GM19452 (cell line): Measurements from ENCODE around the gene CDC25A.

ENCODE experiments used
- ATAC-seq: cut with Tn5 transposase; IDR thresholded peaks from one replicate; pipeline ENCODE4 v1.9.1; 2021; ENCODE audit not compliant: unreplicated experiment

Gene CDC25A

DNA sequence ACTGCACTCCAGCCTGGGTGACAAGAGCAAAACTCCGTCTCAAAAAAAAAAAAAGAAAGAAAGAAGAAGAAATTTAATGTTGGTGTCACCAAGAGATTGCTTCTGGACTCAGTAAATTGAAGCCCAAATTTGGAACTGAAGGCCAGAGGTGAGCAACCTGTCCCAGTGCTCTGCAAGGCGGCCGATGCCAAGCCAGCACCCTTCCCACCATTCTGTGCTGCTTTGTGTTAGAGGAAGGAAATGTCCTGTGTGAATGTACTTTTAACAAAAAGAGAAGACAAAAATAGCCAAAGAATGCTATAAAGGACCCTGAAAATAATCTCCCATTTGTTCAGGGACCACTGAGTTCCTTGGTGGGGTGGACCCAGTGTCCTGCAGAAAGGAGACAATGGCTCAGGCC, 44.6 kb downstream of the CDC25A start:
- no peak for ATAC-seq

GRCh38 chr3:48142316-48142870, 45.8 kb downstream of the CDC25A start:
- ATAC-seq, result no peak

DNA sequence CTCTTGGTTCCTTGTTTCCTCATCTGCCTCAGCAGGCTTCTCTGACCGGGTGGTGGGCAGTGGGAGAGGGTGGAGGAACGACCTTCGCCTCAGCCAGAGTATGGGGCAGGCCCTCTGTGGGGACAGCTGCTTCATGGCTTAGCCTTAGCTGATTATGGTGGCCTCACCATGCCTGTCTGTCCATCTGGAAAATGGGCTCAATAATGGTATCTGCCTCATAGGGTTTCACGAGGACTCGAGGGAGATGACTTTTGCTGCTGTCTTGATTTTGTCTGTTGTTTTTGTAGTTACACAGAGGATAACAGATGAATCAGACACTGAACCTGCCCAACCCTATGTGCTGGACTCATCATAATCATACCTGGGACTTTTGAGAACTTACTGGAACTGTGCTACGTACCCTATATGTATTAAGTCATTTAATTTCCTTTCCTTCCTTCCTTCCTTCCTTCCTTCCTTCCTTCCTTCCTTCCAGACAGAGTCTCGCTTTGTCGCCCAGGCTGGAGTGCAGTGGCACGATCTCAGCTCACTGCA, 46.5 kb downstream of the CDC25A start:
- ATAC-seq, result no peak

GRCh38 chr3:48140936-48141603, 47.1 kb downstream of the CDC25A start:
- ATAC-seq, result no peak

DNA sequence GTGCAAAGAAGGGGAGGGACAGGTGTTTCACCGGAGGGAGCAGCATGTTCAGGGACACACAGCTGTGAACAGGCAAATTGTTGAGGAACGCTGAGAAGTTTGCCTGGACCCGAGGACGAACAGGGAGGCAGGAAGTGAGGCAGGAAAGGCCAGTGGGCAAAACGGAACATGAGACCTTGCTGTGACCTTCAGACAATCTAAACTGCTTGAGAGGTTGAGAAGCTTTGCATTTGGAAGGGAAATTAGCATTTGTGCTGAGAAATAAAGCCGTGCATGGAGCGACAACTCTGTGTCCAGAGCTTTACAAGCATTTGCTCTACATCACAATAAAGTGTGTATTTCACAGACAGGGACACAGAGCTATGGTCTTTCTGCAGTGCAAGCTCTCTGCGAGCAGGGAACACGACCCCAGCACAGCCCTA, 47.9 kb downstream of the CDC25A start:
- no peak for ATAC-seq

GRCh38 chr3:48137425-48137999, 50.7 kb downstream of the CDC25A start:
- no peak for ATAC-seq

GRCh38 chr3:48135552-48136495, 52.4 kb downstream of the CDC25A start:
- no peak for ATAC-seq

DNA sequence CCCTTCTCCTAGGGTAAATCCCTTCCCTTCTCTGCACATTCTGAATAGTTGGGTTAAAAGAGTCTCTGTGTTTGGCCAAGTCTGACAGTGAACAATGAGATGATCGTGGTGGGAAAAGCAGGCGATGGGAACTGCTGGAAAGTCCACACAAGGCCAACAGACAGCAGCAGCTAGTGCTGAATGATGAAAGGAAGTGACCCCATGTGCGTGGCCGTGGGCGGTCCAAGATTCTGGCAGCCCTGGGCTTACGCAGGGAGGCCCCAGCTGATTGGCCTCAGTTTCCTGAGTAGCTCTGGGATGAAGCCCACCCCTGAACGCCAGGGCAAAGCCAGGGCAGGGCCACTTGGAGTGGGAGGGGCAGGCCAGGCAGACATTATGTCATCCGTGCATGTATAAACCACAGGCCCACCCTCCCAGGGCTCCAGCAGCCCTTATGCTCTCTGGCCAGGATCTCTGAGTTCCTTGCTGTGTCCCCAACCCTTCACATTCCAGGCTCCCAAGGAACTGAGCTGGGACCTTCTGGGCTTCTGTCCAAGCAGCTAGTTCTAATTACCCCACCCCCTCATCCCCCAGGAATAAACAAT, 57.8 kb downstream of the CDC25A start:
- ATAC-seq, result no peak

GRCh38 chr3:48129921-48130320, 58.3 kb downstream of the CDC25A start:
- ATAC-seq, result no peak

GRCh38 chr3:48128774-48129173, 59.4 kb downstream of the CDC25A start:
- ATAC-seq, result no peak

GRCh38 chr3:48125886-48126622, 62.2 kb downstream of the CDC25A start:
- ATAC-seq, result no peak

GRCh38 chr3:48125013-48125705, 63.1 kb downstream of the CDC25A start:
- ATAC-seq, result no peak

DNA sequence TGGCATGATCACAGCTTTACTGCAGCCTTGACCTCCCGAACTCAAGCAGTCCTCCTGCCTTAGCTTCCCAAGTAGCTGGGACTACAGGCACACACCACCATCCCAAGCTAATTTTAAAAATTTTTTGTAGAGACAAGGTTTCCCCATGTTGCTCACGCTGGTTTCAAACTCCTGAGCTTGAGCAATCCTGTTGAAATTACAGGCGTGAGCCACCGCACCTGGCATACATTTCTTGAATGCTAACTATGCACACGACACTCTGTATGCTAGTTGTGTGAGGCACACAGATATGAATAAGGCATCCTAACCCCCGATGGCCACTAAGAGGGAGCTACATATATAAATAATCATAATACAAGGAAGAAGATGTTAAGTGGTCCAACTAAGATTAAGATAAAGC, 64.9 kb downstream of the CDC25A start:
- no peak for ATAC-seq

DNA sequence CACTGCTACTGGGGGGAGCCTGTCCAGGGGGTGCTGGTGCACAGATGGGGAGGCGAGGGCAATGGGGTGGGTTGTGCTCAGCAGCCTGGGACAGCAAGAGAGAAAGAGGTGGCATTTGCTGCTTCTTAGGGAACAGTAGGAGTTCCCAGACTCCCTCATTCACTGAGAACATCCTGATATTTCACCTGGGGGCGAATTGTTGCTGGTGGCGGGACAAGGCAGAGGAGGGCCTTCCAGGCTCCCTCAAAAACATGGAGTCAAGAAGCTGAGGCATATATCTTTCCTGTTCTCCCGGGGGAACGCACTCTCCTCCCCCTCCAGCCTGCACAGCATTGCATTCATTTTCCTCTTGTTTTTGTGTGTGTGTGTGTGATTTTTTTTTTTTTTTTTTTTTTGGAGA, 65.7 kb downstream of the CDC25A start:
- no peak for ATAC-seq

DNA sequence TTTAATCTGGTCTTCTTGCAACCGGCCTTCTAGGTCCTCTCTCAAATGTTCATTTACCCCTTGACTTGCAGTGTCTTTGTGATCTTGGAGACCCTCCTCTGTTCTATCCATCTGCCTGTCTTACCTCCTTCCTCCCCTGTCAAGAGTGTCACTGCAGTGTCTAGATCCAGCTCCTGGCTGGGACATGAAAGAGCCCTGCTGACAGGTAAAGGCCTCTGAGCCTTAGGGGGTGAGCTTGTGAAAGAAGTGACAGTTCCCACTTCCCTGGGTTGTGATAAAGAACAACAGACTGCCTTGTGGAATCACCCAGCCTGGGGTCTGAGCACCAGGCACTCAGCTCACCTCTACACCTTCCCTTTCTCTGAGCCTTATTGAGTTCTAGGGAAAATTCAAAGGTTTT, 68.0 kb downstream of the CDC25A start:
- no peak for ATAC-seq

- ATAC-seq, result no peak
Observed at GRCh38 chr3:48119505-48120193, 68.6 kb downstream of the CDC25A start.

GRCh38 chr3:48118928-48119327, 69.3 kb downstream of the CDC25A start:
- no peak for ATAC-seq

GRCh38 chr3:48118322-48118721, 69.9 kb downstream of the CDC25A start:
- ATAC-seq, result no peak

DNA sequence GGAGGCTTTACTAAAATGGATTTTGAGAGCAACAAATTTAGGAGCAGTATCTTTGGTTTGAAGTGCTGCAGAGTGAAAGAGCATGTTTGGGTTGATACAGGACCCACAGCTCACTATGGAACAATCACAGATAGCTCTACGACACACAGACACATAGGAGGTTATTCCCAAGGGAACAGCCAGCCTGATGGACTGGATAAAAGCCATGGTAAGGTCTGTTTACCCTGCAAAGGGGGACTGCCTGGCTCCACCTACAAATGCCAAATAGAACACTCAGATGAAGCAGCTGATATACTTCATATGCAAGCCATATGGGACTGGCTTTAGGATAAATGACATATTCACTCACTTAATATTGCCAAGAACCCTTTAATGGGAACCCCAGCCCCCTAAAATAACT, 75.4 kb downstream of the CDC25A start:
- no peak for ATAC-seq
